Heart left ventricle (tissue), 16 donors: ENCODE data around the gene KLRG1. TPM values are rescaled to one million over a fixed set of nuclear protein-coding genes. Genes with fewer than 3 reads are reported as not detected.

Experiments
- ATAC-seq, 4 donors: fragments of 200-7000 bp; cut with Tn5 transposase; one replicate each; pipeline ENCODE4 v1.9.1; 2020 to 2022; ENCODE audit warnings: moderate library complexity in 4 of 4, mild to moderate bottlenecking in 3 of 4, moderate number of reproducible peaks in 1 of 4
- DNase-seq, 5 donors: peaks; one replicate each; pipeline ENCODE4 v3.0.0-alpha.2; 2020
- H3K27ac ChIP-seq, 12 donors: fragments of 200-600 bp; sonication (generic) in 4 of 12; one replicate each; pipeline versions ENCODE4 v1.5.0 to v1.8.0; 2016 to 2022; ENCODE audit warnings: mild to moderate bottlenecking in 2 of 12
- H3K27me3 ChIP-seq, 9 donors: fragments of 200-600 bp; sonication (generic) in 2 of 9; one replicate each; pipeline versions ENCODE4 v1.5.1 to v1.8.0; 2016 to 2022; ENCODE audit warnings: mild to moderate bottlenecking in 3 of 9
- H3K36me3 ChIP-seq, 9 donors: fragments of 200-600 bp; sonication (generic) in 2 of 9; one replicate each; pipeline versions ENCODE4 v1.5.0 to v1.8.0; 2018 to 2022; ENCODE audit warnings: mild to moderate bottlenecking in 2 of 9
- H3K4me1 ChIP-seq, 12 donors: fragments of 200-600 bp; sonication (generic) in 4 of 12; one replicate each; pipeline versions ENCODE4 v1.5.0 to v1.8.0; 2016 to 2022; ENCODE audit warnings: mild to moderate bottlenecking in 3 of 12
- H3K4me3 ChIP-seq, 12 donors: fragments of 200-600 bp; sonication (generic) in 4 of 12; one replicate each; pipeline versions ENCODE4 v1.5.0 to v1.8.0; 2017 to 2022; ENCODE audit warnings: mild to moderate bottlenecking in 9 of 12, moderate library complexity in 4 of 12
- H3K9me3 ChIP-seq, 12 donors: fragments of 200-600 bp; sonication (generic) in 4 of 12; one replicate each; pipeline versions ENCODE4 v1.5.0 to v1.8.0; 2016 to 2022; ENCODE audit warnings: mild to moderate bottlenecking in 1 of 12
- POLR2A ChIP-seq, 2 donors: fragments of 450-650 bp; IDR thresholded peaks; one replicate each; pipeline ENCODE4 v1.6.1; 2017; ENCODE audit warnings: antibody characterized with exemption in 2 of 2, mild to moderate bottlenecking in 2 of 2, moderate library complexity in 2 of 2
- WGBS, 4 donors: extraction: QIAGEN DNeasy Blood & Tissue Kit in 2 of 4; methylation state at CpG; one replicate each; pipeline versions ENCODE4 v1.1.5 to v1.1.7; 2013 to 2018; 5-methylcytosine and 5-hydroxymethylcytosine counted together
- intact Hi-C, 10 donors: fragments of 100-400 bp; cut with DNase I; formaldehyde crosslinking; loops; one replicate each; pipeline versions ENCODE4 v1.11.1 to v1.14.2; 2022
- polyA plus RNA-seq, 2 donors: library from polyadenylated mRNA; stranded (reverse); fragments of 200-250 nt; gene quantifications; one replicate each; pipeline ENCODE4 v1.2.3, GENCODE V29; 2013
- total RNA-seq, 9 donors: library from RNA; depleted of rRNA in 2 of 9; stranded (reverse); fragments of >200 nt in 2 of 9; fragmentation: NEBNext Ultra II Directional in 3 of 9; extraction: Animal tissue kit (Norgen Biotek cat#: 25700) in 3 of 9; gene quantifications; one replicate each; pipeline versions ENCODE4 v1.1.0 to v1.2.4, GENCODE V29; 2016 to 2023
- TF ChIP-seq, protein P1 (sequence below), 12 donors: fragments of 200-600 bp; sonication (generic) in 4 of 12; IDR thresholded peaks; one replicate each; pipeline versions ENCODE4 v1.5.0 to v1.8.0; 2018 to 2022; ENCODE audit warnings: antibody characterized with exemption in 12 of 12, mild to moderate bottlenecking in 5 of 12
- donor health status: ischemic (EF 13 %, LVEDD 7.1; RV severe dilation, severe dysfunction).
- donor health status: healthy with polysubstance abuse.
- donor health status: DM: no; HTN: yes; CAD: no.
- donor health status: DM: no; HTN: no; CAD: no.
- donor health status: ischemic (EF 25% LVEDD 6.9; RV normal size, moderate dysfunction).
- donor health status: ischemic (EF 25% LVEDD 5.7; RV mildly dilated, moderate dysfunction).
- donor health status: healthy.
- donor health status: DM: yes; HTN: yes; CAD: no.
- donor health status: ischemic (EF 35%, LVEDD 5.7; RV mildly dilated, moderate dysfunction).
- donor health status: nonischemic (EF 11% LVEDD 7.7; RV severe dilation, severe dysfunction).
- donor health status: DM: yes; HTN: yes; CAD: no.
- donor health status: PGD.
- donor health status: ischemic (EF 29% LVEDD 5.4; RV normal size, mild dysfunction).
- donor health status: nonischemic (EF 23%, LVEDD 6.1; RV moderate dilation, normal function).

The KLRG1 gene
- total and polyA plus RNA-seq, 11 donors = 2.6 to 9.1 (median 4.1) TPM; not detected in 1

DNA sequence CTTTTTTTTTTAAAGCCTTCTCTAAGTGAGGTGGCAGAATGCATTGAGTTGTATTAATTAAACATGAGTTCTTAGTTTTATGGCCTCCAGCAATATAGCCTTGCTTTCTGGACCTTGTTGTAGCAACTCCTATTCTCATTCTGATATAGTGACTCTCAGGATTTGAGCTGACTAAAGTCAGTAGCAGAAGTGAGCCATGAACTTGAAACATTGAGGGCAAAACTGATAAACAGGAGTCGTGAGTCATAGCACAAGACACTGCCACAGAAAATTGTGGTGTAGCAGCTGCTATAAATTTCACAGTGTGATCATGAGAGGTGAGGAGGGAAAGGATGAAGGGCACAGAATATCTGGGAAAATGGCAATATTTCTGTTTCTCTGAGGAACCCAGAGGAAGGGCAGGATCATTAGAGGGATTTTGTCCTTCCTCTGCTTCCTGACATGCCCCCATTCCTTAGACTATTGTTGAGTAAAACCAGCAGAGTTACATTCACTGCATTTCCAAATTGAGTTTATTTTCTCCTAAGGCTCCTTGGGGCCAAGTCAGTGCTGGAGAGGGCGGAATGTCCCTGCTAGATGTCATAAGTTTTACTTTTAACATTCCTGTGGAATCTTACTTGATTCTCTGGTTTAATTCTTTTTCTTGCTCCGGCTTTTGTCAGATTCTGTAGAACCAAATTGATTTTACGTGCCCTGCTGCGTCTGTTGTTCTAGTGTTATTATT is 7.5 kb downstream of the KLRG1 start:
- WGBS, 4 donors = 77 to 81% (median 79%) methylated on average over 5 of the region's 5 CpGs
- Histone ChIP-seq H3K4me3 (no peak overlapping the region), H3K27me3 (no peaks in the 10 kb centered on the region), H3K36me3 (no peaks in the 10 kb centered on the region), H3K4me1 (peaks cover 0 to 26% (median 6%) of the 10 kb centered on the region in 12 donors), H3K27ac (peak overlapping the region in 1 of 12 donors; percentile 37), H3K9me3 (no peaks in the 10 kb centered on the region)
- TF ChIP-seq, protein P1, sequence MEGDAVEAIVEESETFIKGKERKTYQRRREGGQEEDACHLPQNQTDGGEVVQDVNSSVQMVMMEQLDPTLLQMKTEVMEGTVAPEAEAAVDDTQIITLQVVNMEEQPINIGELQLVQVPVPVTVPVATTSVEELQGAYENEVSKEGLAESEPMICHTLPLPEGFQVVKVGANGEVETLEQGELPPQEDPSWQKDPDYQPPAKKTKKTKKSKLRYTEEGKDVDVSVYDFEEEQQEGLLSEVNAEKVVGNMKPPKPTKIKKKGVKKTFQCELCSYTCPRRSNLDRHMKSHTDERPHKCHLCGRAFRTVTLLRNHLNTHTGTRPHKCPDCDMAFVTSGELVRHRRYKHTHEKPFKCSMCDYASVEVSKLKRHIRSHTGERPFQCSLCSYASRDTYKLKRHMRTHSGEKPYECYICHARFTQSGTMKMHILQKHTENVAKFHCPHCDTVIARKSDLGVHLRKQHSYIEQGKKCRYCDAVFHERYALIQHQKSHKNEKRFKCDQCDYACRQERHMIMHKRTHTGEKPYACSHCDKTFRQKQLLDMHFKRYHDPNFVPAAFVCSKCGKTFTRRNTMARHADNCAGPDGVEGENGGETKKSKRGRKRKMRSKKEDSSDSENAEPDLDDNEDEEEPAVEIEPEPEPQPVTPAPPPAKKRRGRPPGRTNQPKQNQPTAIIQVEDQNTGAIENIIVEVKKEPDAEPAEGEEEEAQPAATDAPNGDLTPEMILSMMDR (IDR thresholded peaks at IDR 0.05) = no peak
- no peak for TF ChIP-seq POLR2A (IDR thresholded peaks at IDR 0.05)
- intact Hi-C loops = no loop called here
- DNase-seq (no peak), ATAC-seq (peak in 3 of 4 donors; percentile 34 to 49 (median 42))

DNA sequence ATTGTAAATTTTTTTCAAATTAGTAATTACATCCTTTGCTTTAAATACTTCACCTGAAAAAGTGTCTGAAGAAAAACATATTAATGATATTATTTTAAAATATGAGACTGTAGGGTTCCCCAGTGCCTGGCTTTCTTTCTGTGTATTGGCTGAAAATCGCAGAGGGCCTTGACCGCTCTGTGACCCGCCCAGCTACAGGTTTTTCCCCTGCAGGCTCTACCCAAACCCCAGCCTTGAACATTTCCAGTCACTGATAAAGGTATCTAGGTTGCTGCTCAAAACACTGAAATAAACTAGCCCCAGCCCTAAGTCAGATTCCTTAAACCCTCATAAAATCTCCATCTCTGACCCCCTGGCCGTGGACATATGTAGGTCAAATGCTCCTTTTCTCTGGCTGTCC is 11.9 kb downstream of the KLRG1 start:
- H3K27ac ChIP-seq = no peak overlapping the region
- TF ChIP-seq, protein P1 (IDR thresholded peaks at IDR 0.05) = no peak
- no peak for TF ChIP-seq POLR2A (IDR thresholded peaks at IDR 0.05)
- no peaks in the 10 kb centered on the region for H3K36me3 ChIP-seq
- WGBS, 4 donors = 85 to 95% (median 93%) methylated on average over 4 of the region's 4 CpGs
- DNase-seq (no peak), ATAC-seq (no peak)
- H3K4me1 ChIP-seq = peaks cover 0 to 12% (median 0%) of the 10 kb centered on the region in 12 donors
- intact Hi-C loops = no loop called here
- H3K27me3 ChIP-seq = no peaks in the 10 kb centered on the region
- no peaks in the 10 kb centered on the region for H3K9me3 ChIP-seq
- no peak overlapping the region for H3K4me3 ChIP-seq

DNA sequence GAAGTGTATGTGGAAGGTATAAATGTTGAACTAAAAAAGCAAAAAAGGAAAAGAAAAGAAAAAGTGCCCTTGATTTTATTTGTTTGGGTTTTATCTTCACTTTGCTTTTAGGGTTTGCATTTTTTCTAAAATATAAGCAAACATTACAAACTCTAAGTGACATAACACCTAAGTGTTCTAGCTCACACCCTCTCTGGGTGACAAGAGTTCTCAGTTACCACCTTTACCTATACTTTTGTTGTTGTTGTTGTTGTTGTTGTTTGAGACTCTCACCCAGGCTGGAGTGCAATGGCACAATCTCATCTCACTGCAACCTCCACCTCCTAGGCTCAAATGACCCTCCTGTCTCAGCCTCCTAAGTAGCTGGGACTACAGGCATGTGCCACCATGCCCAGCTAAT is 13.0 kb downstream of the KLRG1 start:
- H3K27me3 ChIP-seq = no peaks in the 10 kb centered on the region
- H3K4me1 ChIP-seq = peaks cover 0 to under 1% (median 0%) of the 10 kb centered on the region in 12 donors
- H3K36me3 ChIP-seq = no peaks in the 10 kb centered on the region
- intact Hi-C loops = no loop called here
- DNase-seq (no peak), ATAC-seq (no peak)
- TF ChIP-seq, protein P1 (IDR thresholded peaks at IDR 0.05) = no peak
- TF ChIP-seq POLR2A (IDR thresholded peaks at IDR 0.05) = no peak
- H3K27ac ChIP-seq = no peak overlapping the region
- H3K9me3 ChIP-seq = no peaks in the 10 kb centered on the region
- H3K4me3 ChIP-seq = no peak overlapping the region

DNA sequence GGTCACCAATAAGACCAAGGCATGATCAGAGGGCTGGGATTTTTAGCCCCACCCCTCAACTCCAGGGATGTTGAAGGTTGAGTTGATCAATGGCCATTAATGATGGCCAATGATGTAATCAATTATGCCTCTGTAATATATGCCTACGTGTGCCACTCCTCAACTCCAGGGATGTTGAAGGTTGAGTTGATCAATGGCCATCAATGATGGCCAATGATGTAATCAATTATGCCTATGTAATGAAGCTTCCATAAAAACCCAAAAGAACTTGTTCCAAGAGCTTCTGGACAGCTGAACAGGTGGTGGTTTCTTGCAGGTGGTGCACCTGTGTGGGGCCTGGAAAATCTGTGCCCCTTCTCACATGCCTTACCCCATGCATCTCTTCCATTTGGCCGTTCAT is 33.2 kb downstream of the KLRG1 start:
- WGBS, 4 donors = 84 to 90% (median 87%) methylated on average over 2 of the region's 2 CpGs
- no peaks in the 10 kb centered on the region for H3K27me3 ChIP-seq
- peaks cover 0 to 13% (median 8%) of the 10 kb centered on the region in 12 donors for H3K9me3 ChIP-seq
- no peak overlapping the region for H3K4me3 ChIP-seq
- no peak for TF ChIP-seq POLR2A (IDR thresholded peaks at IDR 0.05)
- TF ChIP-seq, protein P1 (IDR thresholded peaks at IDR 0.05) = no peak
- intact Hi-C loops = no loop called here
- DNase-seq (no peak), ATAC-seq (no peak)
- H3K4me1 ChIP-seq = peaks cover 0 to 33% (median 0%) of the 10 kb centered on the region in 12 donors
- no peak overlapping the region for H3K27ac ChIP-seq
- H3K36me3 ChIP-seq = no peaks in the 10 kb centered on the region
